ENCODE measurements around the gene TCF15. TPM values are rescaled to one million over a fixed set of nuclear protein-coding genes. Genes with fewer than 3 reads are reported as not detected.

Gene TCF15
- total and polyA plus RNA-seq, 2 of the 4 experiments (the other 2 are of a cell fraction): not detected

DNA sequence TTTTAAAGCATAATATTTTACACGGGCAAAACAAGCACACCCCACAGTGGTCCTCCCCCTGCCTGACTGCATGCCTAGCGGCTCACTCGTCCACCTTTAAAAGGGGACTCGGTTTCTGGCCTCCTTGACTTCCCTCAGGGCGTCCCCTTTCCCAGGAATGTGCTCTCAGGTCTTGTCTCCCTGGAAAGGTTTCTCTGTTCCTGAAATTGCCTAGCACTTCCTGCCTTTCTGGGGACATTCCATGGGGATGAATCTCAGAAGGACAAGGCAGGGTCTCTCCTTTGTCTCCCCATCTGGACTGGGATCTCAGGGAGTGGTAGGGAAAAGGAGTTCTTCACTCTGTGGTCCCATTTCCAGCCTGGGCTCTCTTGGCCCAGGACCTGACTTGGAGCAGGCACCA is 4.9 kb downstream of the TCF15 start:
- Histone ChIP-seq H2AFZ (replicated peaks; ENCODE audit: low read length, poor library complexity) (no peak overlapping the region), H3K9me3 (ENCODE audit: control insufficient read depth, insufficient read depth, low read length) (no peaks in the 10 kb centered on the region), H2BK15ac (ENCODE audit: low read depth, low read length) (no peak overlapping the region), H3K4ac (ENCODE audit: low read depth, low read length) (no peak overlapping the region), H3K4me2 (ENCODE audit: low read depth, low read length) (no peak overlapping the region), H3K4me3 (ENCODE audit: insufficient read depth, low read depth, low read length) (no peak overlapping the region), H3K27me3 (ENCODE audit: control insufficient read depth, insufficient read depth, low read length) (peaks cover 54% of the 10 kb centered on the region), H3K36me3 (ENCODE audit: control insufficient read depth, insufficient read depth, low read length) (no peaks in the 10 kb centered on the region), H3K9ac (ENCODE audit: low read depth, low read length) (no peak overlapping the region), H3K56ac (ENCODE audit: extremely low read depth, insufficient read depth, low read length) (no peak overlapping the region), H2BK5ac (ENCODE audit: low read depth, low read length, poor library complexity, severe bottlenecking) (no peak overlapping the region), H3K79me1 (ENCODE audit: low read depth in 1 of 2, low read length in 2 of 2) (no peaks in the 10 kb centered on the region), H4K91ac (ENCODE audit: insufficient read depth, low read depth, low read length) (no peak overlapping the region), H2AK9ac (replicated peaks; ENCODE audit: low read depth, low read length, poor library complexity) (no peak overlapping the region), H2BK120ac (ENCODE audit: low read depth, low read length) (no peak overlapping the region), H3K23ac (ENCODE audit: low read depth, low read length) (no peak overlapping the region), H3K14ac (replicated peaks; ENCODE audit: low read depth, low read length) (no peak overlapping the region), H3K18ac (ENCODE audit: low read depth, low read length) (no peak overlapping the region), H2BK20ac (ENCODE audit: low read depth, low read length) (no peak overlapping the region), H4K20me1 (ENCODE audit: insufficient read depth, low read length) (no peaks in the 10 kb centered on the region), H2AK5ac (ENCODE audit: low read depth, low read length) (no peak overlapping the region), H3K4me1 (ENCODE audit: control insufficient read depth, insufficient read depth, low read length) (no peaks in the 10 kb centered on the region), H3K27ac (ENCODE audit: insufficient read depth, low read length) (no peak overlapping the region), H3K9me1 (ENCODE audit: insufficient read depth, low read length) (no peaks in the 10 kb centered on the region), H4K5ac (ENCODE audit: low read depth, low read length) (no peak overlapping the region), H4K8ac (ENCODE audit: low read depth in 2 of 2, low read length in 2 of 2) (no peak overlapping the region)
- intact Hi-C loops (cut with micrococcal nuclease) (no loop called here), in situ Hi-C loops (cut with MboI; ENCODE audit: low sequenced_read_pairs) (no loop called here), dilution Hi-C loops (cut with HindIII; ENCODE audit: low sequenced_read_pairs, unreplicated experiment) (no loop called here)
- ATAC-seq (ENCODE audit: low read depth) (no peak), DNase-seq (no peak)
- no TSS peak for BruUV-seq (replicated peaks)
- TF ChIP-seq FOS (IDR thresholded peaks at IDR 0.05; ENCODE audit: low read depth, low read length) (no peak), MAZ (IDR thresholded peaks at IDR 0.05; ENCODE audit: borderline replicate concordance, low read depth, low read length) (no peak), RCOR1 (IDR thresholded peaks at IDR 0.05; ENCODE audit: insufficient replicate concordance, low read length) (no peak)
- TF ChIP-seq, protein P1, sequence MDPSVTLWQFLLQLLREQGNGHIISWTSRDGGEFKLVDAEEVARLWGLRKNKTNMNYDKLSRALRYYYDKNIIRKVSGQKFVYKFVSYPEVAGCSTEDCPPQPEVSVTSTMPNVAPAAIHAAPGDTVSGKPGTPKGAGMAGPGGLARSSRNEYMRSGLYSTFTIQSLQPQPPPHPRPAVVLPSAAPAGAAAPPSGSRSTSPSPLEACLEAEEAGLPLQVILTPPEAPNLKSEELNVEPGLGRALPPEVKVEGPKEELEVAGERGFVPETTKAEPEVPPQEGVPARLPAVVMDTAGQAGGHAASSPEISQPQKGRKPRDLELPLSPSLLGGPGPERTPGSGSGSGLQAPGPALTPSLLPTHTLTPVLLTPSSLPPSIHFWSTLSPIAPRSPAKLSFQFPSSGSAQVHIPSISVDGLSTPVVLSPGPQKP (IDR thresholded peaks at IDR 0.05; ENCODE audit: borderline replicate concordance, low read depth, low read length): no peak
- TF ChIP-seq, protein P2, sequence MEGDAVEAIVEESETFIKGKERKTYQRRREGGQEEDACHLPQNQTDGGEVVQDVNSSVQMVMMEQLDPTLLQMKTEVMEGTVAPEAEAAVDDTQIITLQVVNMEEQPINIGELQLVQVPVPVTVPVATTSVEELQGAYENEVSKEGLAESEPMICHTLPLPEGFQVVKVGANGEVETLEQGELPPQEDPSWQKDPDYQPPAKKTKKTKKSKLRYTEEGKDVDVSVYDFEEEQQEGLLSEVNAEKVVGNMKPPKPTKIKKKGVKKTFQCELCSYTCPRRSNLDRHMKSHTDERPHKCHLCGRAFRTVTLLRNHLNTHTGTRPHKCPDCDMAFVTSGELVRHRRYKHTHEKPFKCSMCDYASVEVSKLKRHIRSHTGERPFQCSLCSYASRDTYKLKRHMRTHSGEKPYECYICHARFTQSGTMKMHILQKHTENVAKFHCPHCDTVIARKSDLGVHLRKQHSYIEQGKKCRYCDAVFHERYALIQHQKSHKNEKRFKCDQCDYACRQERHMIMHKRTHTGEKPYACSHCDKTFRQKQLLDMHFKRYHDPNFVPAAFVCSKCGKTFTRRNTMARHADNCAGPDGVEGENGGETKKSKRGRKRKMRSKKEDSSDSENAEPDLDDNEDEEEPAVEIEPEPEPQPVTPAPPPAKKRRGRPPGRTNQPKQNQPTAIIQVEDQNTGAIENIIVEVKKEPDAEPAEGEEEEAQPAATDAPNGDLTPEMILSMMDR (conservative IDR thresholded peaks at IDR 0.05; ENCODE audit: low read depth, low read length): no peak
- WGBS, 2 experiments (ENCODE audit: extremely low coverage in 2 of 2, insufficient read length in 1 of 2): no CpG with 5 or more reads among the region's 5 CpGs
- ChIA-PET CTCF (no interaction called here), POLR2A (ENCODE audit: unreplicated experiment) (no interaction called here)

Data from IMR-90 (cell line).